B cell (primary cell): Measurements from ENCODE around the gene LRRC43. TPM values are rescaled to one million over a fixed set of nuclear protein-coding genes. Genes with fewer than 3 reads are reported as not detected.
A peak's percentile ranks its signal among the peaks of the same experiment; 100 is the strongest.

Experiments
- ATAC-seq: fragments of 200-7000 bp; cut with Tn5 transposase; one replicate; pipeline ENCODE4 v1.10.0; 2021; ENCODE audit warnings: low read depth, mild to moderate bottlenecking, moderate number of reproducible peaks, moderate library complexity
- CTCF ChIA-PET: fragments of 350-600 bp; sonication (Branson Sonifier 250); formaldehyde crosslinking; loops from one replicate; lab custom pipeline; 2021; ENCODE audit warnings: antibody characterized with exemption, inconsistent platforms; lab: Charles Lee
- POLR2A ChIA-PET: fragments of 350-600 bp; sonication (Branson Sonifier 250); formaldehyde crosslinking; loops from one replicate; lab custom pipeline; 2021; ENCODE audit warnings: antibody characterized with exemption; lab: Charles Lee
- DNase-seq: peaks from one replicate; pipeline ENCODE4 v3.0.0; 2013
- H2AFZ ChIP-seq: 2 replicates; pipeline ENCODE4 v1.6.1; 2012; ENCODE audit warnings: mild to moderate bottlenecking, low read depth, low read length; ENCODE audit not compliant: insufficient read depth, poor library complexity, severe bottlenecking
- H3K27ac ChIP-seq, 2 donors: 1 replicate in 1 of 2; 2 replicates in 1 of 2; pipeline ENCODE4 v1.5.1; 2012 to 2013; ENCODE audit warnings: low read length in 2 of 2, mild to moderate bottlenecking in 2 of 2, moderate library complexity in 1 of 2
- H3K27me3 ChIP-seq, 4 experiments: fragments of 200-600 bp in 1 of 4; sonication (generic) in 1 of 4; replicated peaks in 1 of 4; 1 replicate in 2 of 4; 2 replicates in 2 of 4; pipeline versions ENCODE4 v1.6.1 to v1.7.0; 2013 to 2016; ENCODE audit warnings: low read length in 3 of 4, mild to moderate bottlenecking in 2 of 4, mixed read lengths in 1 of 4, moderate library complexity in 1 of 4; ENCODE audit not compliant: insufficient read depth in 4 of 4, control insufficient read depth in 3 of 4; ENCODE audit errors: control extremely low read depth in 1 of 4
- H3K36me3 ChIP-seq, 2 experiments: replicated peaks in 1 of 2; 1 replicate in 1 of 2; 2 replicates in 1 of 2; pipeline versions ENCODE4 v1.6.1 to v1.7.1; 2013; ENCODE audit warnings: low read length in 1 of 2; ENCODE audit not compliant: insufficient read depth in 2 of 2, control insufficient read depth in 1 of 2; ENCODE audit errors: control extremely low read depth in 1 of 2, extremely low read depth in 1 of 2
- H3K4me1 ChIP-seq, 2 donors: fragments of 200-600 bp in 1 of 2; sonication (generic) in 1 of 2; 1 replicate in 1 of 2; 2 replicates in 1 of 2; pipeline versions ENCODE4 v1.5.1 to v1.6.1; 2013 to 2017; ENCODE audit warnings: low read length in 2 of 2; ENCODE audit not compliant: control insufficient read depth in 2 of 2, insufficient read depth in 2 of 2
- H3K4me2 ChIP-seq: replicated peaks from 2 replicates; pipeline ENCODE3; 2012; ENCODE audit warnings: mild to moderate bottlenecking, low read depth, low read length; ENCODE audit not compliant: poor library complexity, severe bottlenecking
- H3K4me3 ChIP-seq, 5 experiments: fragments of 200-600 bp in 1 of 5; sonication (generic) in 1 of 5; 1 replicate in 3 of 5; 2 replicates in 2 of 5; pipeline versions ENCODE4 v1.5.1 to v1.7.0; 2011 to 2016; ENCODE audit warnings: low read length in 4 of 5, mild to moderate bottlenecking in 4 of 5, low read depth in 2 of 5, control low read depth in 1 of 5, moderate library complexity in 1 of 5; ENCODE audit not compliant: insufficient read depth in 1 of 5; ENCODE audit errors: control extremely low read depth in 1 of 5, extremely low read depth in 1 of 5
- H3K79me2 ChIP-seq: fragments of 200-600 bp; sonication (generic); one replicate; pipeline ENCODE4 v1.6.0; 2016; ENCODE audit warnings: low read length; ENCODE audit not compliant: control insufficient read depth, insufficient read depth
- H3K9ac ChIP-seq: fragments of 200-600 bp; sonication (generic); 2 replicates; pipeline ENCODE4 v1.6.1; 2017; ENCODE audit warnings: mild to moderate bottlenecking, low read length, moderate library complexity
- H3K9me3 ChIP-seq, 3 donors: one replicate each; pipeline versions ENCODE4 v1.6.1 to v1.7.1; 2013; ENCODE audit warnings: low read length in 2 of 3; ENCODE audit not compliant: control insufficient read depth in 2 of 3, insufficient read depth in 1 of 3; ENCODE audit errors: control extremely low read depth in 1 of 3
- H4K20me1 ChIP-seq: 2 replicates; pipeline ENCODE4 v1.6.0; 2012; ENCODE audit warnings: mild to moderate bottlenecking, low read length; ENCODE audit not compliant: insufficient read depth, control insufficient read depth, poor library complexity, severe bottlenecking
- H3K27ac Mint-ChIP-seq: one replicate; pipeline ENCODE4 v1.8.0; 2021; ENCODE audit warnings: mixed read lengths
- H3K27me3 Mint-ChIP-seq: one replicate; pipeline ENCODE4 v1.8.0; 2021; ENCODE audit warnings: mixed read lengths
- H3K4me1 Mint-ChIP-seq: one replicate; pipeline ENCODE4 v1.8.0; 2021; ENCODE audit warnings: mixed read lengths
- H3K4me3 Mint-ChIP-seq: one replicate; pipeline ENCODE4 v1.8.0; 2021; ENCODE audit warnings: mixed read lengths
- H3K9me3 Mint-ChIP-seq: one replicate; pipeline ENCODE4 v1.8.0; 2022; ENCODE audit warnings: mixed read lengths; ENCODE audit not compliant: insufficient read depth
- EZH2 ChIP-seq: IDR thresholded peaks from 2 replicates; pipeline ENCODE4 v1.6.1; 2012; ENCODE audit warnings: borderline replicate concordance, low read depth, mild to moderate bottlenecking, moderate library complexity, low read length; ENCODE audit not compliant: insufficient read depth, poor library complexity, severe bottlenecking
- WGBS: methylation state at CpG from one replicate; pipeline ENCODE4 v1.1.5; 2013; ENCODE audit warnings: missing lambda C conversion rate; ENCODE audit not compliant: insufficient coverage; 5-methylcytosine and 5-hydroxymethylcytosine counted together
- intact Hi-C: fragments of 100-400 bp; cut with micrococcal nuclease; formaldehyde crosslinking; loops from one replicate; pipeline ENCODE4 v1.10.0; 2022
- polyA minus RNA-seq: library from RNA; depleted of rRNA, polyadenylated mRNA; stranded (reverse); fragments of >200 nt; gene quantifications from 2 replicates; pipeline ENCODE4 v1.2.3, GENCODE V29; 2012
- polyA plus RNA-seq: library from polyadenylated mRNA; depleted of rRNA; stranded (reverse); fragments of >200 nt; gene quantifications from 2 replicates; pipeline ENCODE4 v1.2.3, GENCODE V29; 2012
- total RNA-seq, 2 donors: library from RNA; stranded (reverse); fragments of 120-200 nt in 1 of 2; gene quantifications; 1 replicate in 1 of 2; 2 replicates in 1 of 2; pipeline versions ENCODE4 v1.2.3 to v1.2.4, GENCODE V29; 2013 to 2022
- TF ChIP-seq, protein P1 (sequence below): fragments of 200-600 bp; IDR thresholded peaks from one replicate; pipeline ENCODE4 v1.8.0; 2022; ENCODE audit warnings: antibody characterized with exemption, mild to moderate bottlenecking

LRRC43 gene, protein sequence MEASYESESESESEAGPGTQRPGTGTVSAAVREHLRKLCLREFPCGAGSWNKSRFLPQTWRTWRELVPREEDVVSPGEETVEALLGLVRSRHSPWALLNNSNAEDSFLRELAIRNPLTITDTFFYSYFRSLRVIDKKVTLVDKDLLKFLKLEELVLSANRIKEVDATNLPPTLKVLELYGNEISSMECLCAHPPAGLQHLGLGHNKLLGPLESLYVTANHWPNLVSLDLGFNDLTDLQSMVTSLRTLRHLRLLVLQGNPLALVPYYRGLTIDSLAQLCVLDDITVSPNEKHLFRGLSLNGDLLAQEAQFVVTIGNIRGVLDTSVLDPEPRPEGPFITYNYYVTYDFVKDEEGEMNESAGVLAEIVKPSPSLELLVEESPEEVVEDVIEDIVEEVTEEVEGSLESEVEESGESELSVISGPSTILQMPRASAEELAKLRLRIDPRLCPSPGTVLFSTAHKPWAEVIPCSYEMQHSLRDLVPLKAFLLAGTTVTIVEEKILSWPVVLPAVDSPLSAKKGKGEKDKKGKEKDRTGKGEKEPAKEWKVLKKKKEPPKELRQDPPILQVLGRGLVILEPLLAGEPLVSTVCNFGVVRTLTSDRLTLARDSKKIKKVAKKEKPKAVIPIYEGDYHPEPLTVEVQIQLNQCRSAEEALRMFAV
- total RNA-seq (not detected in 2 replicates), polyA plus RNA-seq (not detected in 2 replicates), polyA minus RNA-seq (not detected in 2 replicates)
- 0.16 TPM for total RNA-seq (2013)

DNA sequence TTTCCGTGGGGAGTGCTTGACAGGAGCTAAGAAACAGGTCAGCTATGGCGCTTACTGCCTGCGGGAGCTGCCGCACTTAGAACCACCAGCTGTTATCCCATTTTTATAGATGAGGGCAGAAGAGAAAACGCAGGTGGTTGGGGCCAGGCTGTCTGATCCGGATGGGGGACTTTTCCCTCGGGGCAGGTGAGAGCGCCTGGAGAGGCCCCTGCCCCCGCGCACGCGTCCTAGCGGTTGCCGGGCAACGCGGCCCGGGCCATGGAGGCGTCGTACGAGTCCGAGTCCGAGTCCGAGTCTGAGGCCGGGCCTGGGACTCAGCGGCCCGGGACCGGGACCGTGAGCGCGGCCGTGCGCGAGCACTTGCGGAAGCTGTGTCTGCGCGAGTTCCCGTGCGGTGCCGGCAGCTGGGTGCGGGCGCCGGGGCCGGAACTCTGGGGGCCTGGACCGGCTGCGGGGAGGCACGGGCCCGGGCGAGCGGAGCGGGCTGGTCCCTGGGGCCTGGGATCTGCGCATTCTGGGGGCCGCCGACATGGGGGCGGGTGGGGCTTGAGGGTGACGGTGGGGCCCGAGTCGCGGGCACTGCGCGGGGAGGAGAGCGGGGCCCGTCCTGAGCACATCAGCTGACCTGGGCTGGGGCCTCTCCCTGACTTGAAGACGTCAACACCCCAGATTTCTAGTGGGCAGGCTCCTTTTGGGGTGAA lies at the start of gene LRRC43:
Gene LRRC43 (plus strand): TSS at position 237 of the 701 bp plus-strand sequence. CDS start 22 bp downstream, at position 259.
- ChIA-PET POLR2A (interaction anchor here (1.3 kb wide), 1 partner anchor 43 kb away, joined by 3 read pairs; the partner anchor contains the start of gene DIABLO), CTCF (interaction anchor here (0.9 kb wide), 1 partner anchor 8 kb away, joined by 3 read pairs; no protein-coding TSS in a partner anchor)
- H4K20me1 ChIP-seq: no peaks in the 10 kb centered on the region
- TF ChIP-seq, protein P1, sequence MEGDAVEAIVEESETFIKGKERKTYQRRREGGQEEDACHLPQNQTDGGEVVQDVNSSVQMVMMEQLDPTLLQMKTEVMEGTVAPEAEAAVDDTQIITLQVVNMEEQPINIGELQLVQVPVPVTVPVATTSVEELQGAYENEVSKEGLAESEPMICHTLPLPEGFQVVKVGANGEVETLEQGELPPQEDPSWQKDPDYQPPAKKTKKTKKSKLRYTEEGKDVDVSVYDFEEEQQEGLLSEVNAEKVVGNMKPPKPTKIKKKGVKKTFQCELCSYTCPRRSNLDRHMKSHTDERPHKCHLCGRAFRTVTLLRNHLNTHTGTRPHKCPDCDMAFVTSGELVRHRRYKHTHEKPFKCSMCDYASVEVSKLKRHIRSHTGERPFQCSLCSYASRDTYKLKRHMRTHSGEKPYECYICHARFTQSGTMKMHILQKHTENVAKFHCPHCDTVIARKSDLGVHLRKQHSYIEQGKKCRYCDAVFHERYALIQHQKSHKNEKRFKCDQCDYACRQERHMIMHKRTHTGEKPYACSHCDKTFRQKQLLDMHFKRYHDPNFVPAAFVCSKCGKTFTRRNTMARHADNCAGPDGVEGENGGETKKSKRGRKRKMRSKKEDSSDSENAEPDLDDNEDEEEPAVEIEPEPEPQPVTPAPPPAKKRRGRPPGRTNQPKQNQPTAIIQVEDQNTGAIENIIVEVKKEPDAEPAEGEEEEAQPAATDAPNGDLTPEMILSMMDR: no peak
- no peak for TF ChIP-seq EZH2
- H3K9ac ChIP-seq: peak within 1 kb of the TSS; percentile 68
- H3K27me3 ChIP-seq: peaks cover 0 to 3% (median 0%) of the 10 kb centered on the region in 4 experiments
- H3K4me3 ChIP-seq: peak within 1 kb of the TSS in 4 of 5 experiments; percentile 40 to 62 (median 57)
- peak within 1 kb of the TSS; percentile 95 for H3K4me2 ChIP-seq
- no peaks in the 10 kb centered on the region for H3K79me2 ChIP-seq
- H3K4me1 Mint-ChIP-seq: peaks cover 18% of the 10 kb centered on the region
- 2% methylated on average over 61 of the region's 63 CpGs for WGBS
- H3K9me3 Mint-ChIP-seq: no peaks in the 10 kb centered on the region
- intact Hi-C loops: no loop called here
- peak within 1 kb of the TSS; percentile 71 for H3K27ac Mint-ChIP-seq
- DNase-seq (peak; percentile 66), ATAC-seq (peak; percentile 60)
- no peak within 1 kb of the TSS for H3K27ac ChIP-seq
- H3K36me3 ChIP-seq: no peaks in the 10 kb centered on the region
- H3K9me3 ChIP-seq: peaks cover 0 to 6% (median 0%) of the 10 kb centered on the region in 3 donors
- peaks cover 13% of the 10 kb centered on the region for H3K27me3 Mint-ChIP-seq
- peak within 1 kb of the TSS; percentile 89 for H3K4me3 Mint-ChIP-seq
- peak within 1 kb of the TSS; percentile 75 for H2AFZ ChIP-seq
- peaks cover 15 to 22% of the 10 kb centered on the region in 2 donors for H3K4me1 ChIP-seq
